H1 (cell line): ENCODE measurements around the gene ZNF561. TPM values are rescaled to one million over a fixed set of nuclear protein-coding genes. Genes with fewer than 3 reads are reported as not detected.

Experiments
- CTCF ChIA-PET: fragments of 300-600 bp; sonication (Branson Sonifier 250); formaldehyde crosslinking; loops from one replicate; lab custom pipeline; 2021; ENCODE audit not compliant: partially characterized antibody; lab: Charles Lee
- POLR2A ChIA-PET: fragments of 300-600 bp; sonication (Branson Sonifier 250); formaldehyde crosslinking; loops from one replicate; lab custom pipeline; 2021; ENCODE audit warnings: inconsistent platforms; ENCODE audit not compliant: partially characterized antibody; lab: Charles Lee
- DNase-seq, 2 experiments: peaks; one replicate each; pipeline versions ENCODE4 v3.0.0 to v3.0.0-alpha.2; 2010 to 2022; ENCODE audit warnings: low spot score in 2 of 2, low read depth in 1 of 2, mixed read lengths in 1 of 2
- FAIRE-seq: peaks from 2 replicates; lab custom pipeline; 2011; peaks lifted over from hg19 to GRCh38; lab: Jason Lieb, UNC
- H2AFZ ChIP-seq: 2 replicates; pipeline ENCODE4 v1.8.1; 2012; ENCODE audit warnings: low read length, inconsistent platforms
- H2AK5ac ChIP-seq: 2 replicates; pipeline ENCODE4 v1.6.1; 2013; ENCODE audit warnings: low read depth, low read length
- H2BK120ac ChIP-seq: replicated peaks from 2 replicates; pipeline ENCODE3; 2013; ENCODE audit warnings: low read depth, low read length, inconsistent platforms
- H2BK12ac ChIP-seq: 2 replicates; pipeline ENCODE4 v1.6.1; 2013; ENCODE audit warnings: low read depth, low read length
- H2BK15ac ChIP-seq: 2 replicates; pipeline ENCODE4 v1.6.1; 2013; ENCODE audit warnings: low read length
- H2BK20ac ChIP-seq: 2 replicates; pipeline ENCODE4 v1.6.1; 2013; ENCODE audit warnings: low read length
- H2BK5ac ChIP-seq: 2 replicates; pipeline ENCODE4 v1.6.1; 2013; ENCODE audit warnings: low read depth, low read length
- H3K14ac ChIP-seq: 2 replicates; pipeline ENCODE4 v1.6.1; 2013; ENCODE audit warnings: inconsistent platforms; ENCODE audit not compliant: insufficient read length
- H3K18ac ChIP-seq: 2 replicates; pipeline ENCODE4 v1.6.1; 2013; ENCODE audit warnings: low read length; ENCODE audit errors: extremely low read depth
- H3K23ac ChIP-seq: 2 replicates; pipeline ENCODE4 v1.6.1; 2013; ENCODE audit warnings: inconsistent platforms; ENCODE audit not compliant: insufficient read length
- H3K23me2 ChIP-seq: 2 replicates; pipeline ENCODE4 v1.6.1; 2013; ENCODE audit warnings: low read depth, low read length
- H3K27ac ChIP-seq: 2 replicates; pipeline ENCODE4 v1.6.1; 2011; ENCODE audit warnings: low read depth, low read length, inconsistent platforms
- H3K27me3 ChIP-seq, 4 experiments: replicated peaks in 1 of 4; 1 replicate in 1 of 4; 2 replicates in 3 of 4; pipeline versions ENCODE4 v1.6.1 to v1.8.1; 2011 to 2013; ENCODE audit warnings: low read length in 3 of 4, mild to moderate bottlenecking in 3 of 4, inconsistent platforms in 2 of 4, mixed read lengths in 2 of 4, moderate library complexity in 1 of 4; ENCODE audit not compliant: control insufficient read depth in 3 of 4, insufficient read depth in 3 of 4; ENCODE audit errors: extremely low read depth in 1 of 4
- H3K36me3 ChIP-seq, 4 experiments: 2 replicates each; pipeline versions ENCODE4 v1.6.1 to v1.8.1; 2011 to 2013; ENCODE audit warnings: mild to moderate bottlenecking in 4 of 4, low read length in 3 of 4, moderate library complexity in 2 of 4, control low read depth in 1 of 4, inconsistent platforms in 1 of 4; ENCODE audit not compliant: insufficient read depth in 4 of 4, control insufficient read depth in 2 of 4
- H3K4ac ChIP-seq: replicated peaks from 2 replicates; pipeline ENCODE3; 2013; ENCODE audit warnings: low read length, low read depth, mixed read lengths, inconsistent platforms; ENCODE audit not compliant: insufficient read length
- H3K4me1 ChIP-seq, 4 experiments: replicated peaks in 1 of 4; 1 replicate in 1 of 4; 2 replicates in 3 of 4; pipeline versions ENCODE4 v1.6.1 to v1.8.1; 2011 to 2013; ENCODE audit warnings: low read length in 3 of 4, inconsistent platforms in 2 of 4, mixed read lengths in 1 of 4; ENCODE audit not compliant: insufficient read depth in 4 of 4, control insufficient read depth in 3 of 4
- H3K4me2 ChIP-seq, 2 experiments: 2 replicates each; pipeline versions ENCODE4 v1.6.1 to v1.8.1; 2011 to 2013; ENCODE audit warnings: low read depth in 2 of 2, low read length in 2 of 2, control low read depth in 1 of 2, inconsistent platforms in 1 of 2, mild to moderate bottlenecking in 1 of 2; ENCODE audit not compliant: insufficient read depth in 1 of 2
- H3K4me3 ChIP-seq, 4 experiments: fragments of 200-600, 300-600 bp in 1 of 4; sonication (generic), shearing (Covaris generic), sonication (Bioruptor Twin) in 1 of 4; 2 replicates each; pipeline versions ENCODE4 v1.5.1 to v1.8.1; 2011 to 2016; ENCODE audit warnings: low read length in 4 of 4, low read depth in 3 of 4, control low read depth in 2 of 4, inconsistent platforms in 2 of 4, mild to moderate bottlenecking in 2 of 4, mixed read lengths in 1 of 4, moderate library complexity in 1 of 4; ENCODE audit not compliant: insufficient read depth in 2 of 4; ENCODE audit errors: extremely low read depth in 1 of 4
- H3K56ac ChIP-seq: replicated peaks from 2 replicates; pipeline ENCODE3; 2013; ENCODE audit warnings: low read depth, mild to moderate bottlenecking, mixed read lengths, low read length, inconsistent platforms; ENCODE audit not compliant: insufficient read length
- H3K79me1 ChIP-seq: 2 replicates; pipeline ENCODE4 v1.6.1; 2013; ENCODE audit warnings: low read depth, low read length, control low read depth
- H3K79me2 ChIP-seq, 2 experiments: 2 replicates each; pipeline versions ENCODE4 v1.6.1 to v1.8.1; 2012 to 2013; ENCODE audit warnings: low read length in 2 of 2, mild to moderate bottlenecking in 2 of 2, inconsistent platforms in 1 of 2; ENCODE audit not compliant: insufficient read depth in 2 of 2, control insufficient read depth in 1 of 2
- H3K9ac ChIP-seq, 4 experiments: replicated peaks in 1 of 4; 1 replicate in 1 of 4; 2 replicates in 3 of 4; pipeline versions ENCODE4 v1.6.1 to v1.8.1; 2011 to 2013; ENCODE audit warnings: low read depth in 3 of 4, low read length in 3 of 4, control low read depth in 2 of 4, mild to moderate bottlenecking in 2 of 4, moderate library complexity in 2 of 4, inconsistent platforms in 1 of 4; ENCODE audit errors: extremely low read depth in 1 of 4
- H3K9me3 ChIP-seq, 2 experiments: 2 replicates each; pipeline versions ENCODE4 v1.6.1 to v1.8.1; 2012 to 2013; ENCODE audit warnings: mild to moderate bottlenecking in 2 of 2, moderate library complexity in 2 of 2, control low read depth in 1 of 2, inconsistent platforms in 1 of 2, low read depth in 1 of 2, low read length in 1 of 2, mixed read lengths in 1 of 2; ENCODE audit not compliant: insufficient read depth in 2 of 2
- H4K20me1 ChIP-seq, 2 experiments: replicated peaks in 1 of 2; 2 replicates each; pipeline versions ENCODE3 to v1.8.1; 2011 to 2013; ENCODE audit warnings: inconsistent platforms in 2 of 2, low read length in 2 of 2, mild to moderate bottlenecking in 1 of 2; ENCODE audit not compliant: insufficient read depth in 2 of 2, control insufficient read depth in 1 of 2
- H4K5ac ChIP-seq: 2 replicates; pipeline ENCODE4 v1.6.1; 2013; ENCODE audit warnings: low read length, low read depth, mixed read lengths, inconsistent platforms; ENCODE audit not compliant: insufficient read length
- H4K8ac ChIP-seq: 2 replicates; pipeline ENCODE4 v1.8.0; 2013; ENCODE audit warnings: mild to moderate bottlenecking, moderate library complexity, low read length, inconsistent platforms; ENCODE audit not compliant: insufficient read depth; ENCODE audit errors: extremely low read depth
- H4K91ac ChIP-seq: replicated peaks from 2 replicates; pipeline ENCODE3; 2013; ENCODE audit warnings: low read length, mixed read lengths, inconsistent platforms; ENCODE audit not compliant: insufficient read length
- BCL11A ChIP-seq, 2 experiments: IDR thresholded peaks; one replicate each; pipeline ENCODE4 v1.6.1; 2011; ENCODE audit warnings: low read depth in 2 of 2, low read length in 2 of 2, mild to moderate bottlenecking in 2 of 2
- MAX ChIP-seq: IDR thresholded peaks from 2 replicates; pipeline ENCODE4 v1.6.1; 2012; ENCODE audit warnings: inconsistent platforms
- PHF8 ChIP-seq: fragments of 200-600 bp; sonication (generic); conservative IDR thresholded peaks from 2 replicates; pipeline ENCODE4 v1.7.1; 2012; ENCODE audit warnings: low read depth, mild to moderate bottlenecking, inconsistent platforms, low read length, moderate library complexity
- SIX5 ChIP-seq: IDR thresholded peaks from 2 replicates; pipeline ENCODE4 v1.6.1; 2011; ENCODE audit warnings: mild to moderate bottlenecking, low read depth, low read length
- SUZ12 ChIP-seq: fragments of 200-600 bp; sonication (generic); IDR thresholded peaks from 2 replicates; pipeline ENCODE4 v1.6.1; 2012; ENCODE audit warnings: mild to moderate bottlenecking, inconsistent platforms, low read length, moderate library complexity, mixed read lengths
- YY1 ChIP-seq: IDR thresholded peaks from 2 replicates; pipeline ENCODE4 v1.6.1; 2011; ENCODE audit warnings: low read depth, mild to moderate bottlenecking, low read length
- WGBS, 2 experiments: shearing (Covaris generic) in 1 of 2; methylation state at CpG; one replicate each; pipeline versions ENCODE4 v1.1.6 to v1.1.7; 2013 to 2015; ENCODE audit warnings: low lambda C conversion rate in 2 of 2, mixed read lengths in 2 of 2, inconsistent platforms in 1 of 2, low coverage in 1 of 2, missing lambda C conversion rate in 1 of 2; ENCODE audit not compliant: insufficient replicate concordance in 2 of 2, insufficient coverage in 1 of 2, insufficient read length in 1 of 2; ENCODE audit errors: extremely low coverage in 1 of 2, missing lambda C conversion rate in 1 of 2; 5-methylcytosine and 5-hydroxymethylcytosine counted together
- polyA plus RNA-seq, 7 experiments: library from polyadenylated mRNA; depleted of rRNA in 3 of 7; stranded (reverse) in 5 of 7; unstranded in 2 of 7; fragments of >200 nt in 5 of 7; fragments of 200-250 nt in 2 of 7; gene quantifications; 1 replicate in 5 of 7; 2 replicates in 1 of 7; 4 replicates in 1 of 7; pipeline versions ENCODE4 v1.2.1 to v1.2.3, GENCODE V29; 2011 to 2013; ENCODE audit warnings: missing spikeins in 2 of 7, mixed read lengths in 2 of 7
- total RNA-seq: library from RNA; stranded (reverse); fragmentation: NEBNext Ultra II Directional; extraction: Animal tissue kit (Norgen Biotek cat#: 25700); gene quantifications from 2 replicates; pipeline ENCODE4 v1.2.1, GENCODE V29; 2021

Gene ZNF561
- total and polyA plus RNA-seq, 2 of the 8 experiments (the other 6 are each of a cell fraction or from before 2014, with no cell fraction given): 28.6 to 64.7 TPM

- Histone ChIP-seq H4K8ac (no peak overlapping the region), H3K9me3 (peaks cover 18 to 20% of the 10 kb centered on the region in 2 experiments), H3K23me2 (no peaks in the 10 kb centered on the region; the same call in 1 of the 2 replicates), H3K4me2 (no peak overlapping the region), H2BK12ac (no peak overlapping the region), H3K4me1 (no peaks in the 10 kb centered on the region; a peak in 1 of 7 replicates), H3K27ac (no peak overlapping the region), H3K36me3 (peaks cover 0 to 38% (median 12%) of the 10 kb centered on the region in 4 experiments; a peak in 6 of 8 replicates), H3K79me1 (no peaks in the 10 kb centered on the region), H2AK5ac (no peak overlapping the region), H4K91ac (no peak overlapping the region), H3K27me3 (no peaks in the 10 kb centered on the region), H3K4me3 (no peak overlapping the region), H2AFZ (no peak overlapping the region), H3K4ac (no peak overlapping the region), H3K56ac (no peak overlapping the region), H3K79me2 (no peaks in the 10 kb centered on the region), H3K23ac (no peak overlapping the region), H3K18ac (no peak overlapping the region), H2BK5ac (no peak overlapping the region), H4K20me1 (no peaks in the 10 kb centered on the region), H4K5ac (no peak overlapping the region), H2BK20ac (no peak overlapping the region), H2BK120ac (no peak overlapping the region), H3K9ac (no peak overlapping the region), H2BK15ac (no peak overlapping the region), H3K14ac (no peak overlapping the region)
- ChIA-PET CTCF (interaction anchor here (0.9 kb wide), 1 partner anchor 148 kb away, joined by 3 read pairs; no protein-coding TSS in a partner anchor), POLR2A (no interaction called here)
- WGBS, 2 experiments: 95% methylated on average over 6 of the region's 6 CpGs; no CpG with 5 or more reads in 1 of the 2 experiments
- FAIRE-seq (no peak), DNase-seq (no peak)
- TF ChIP-seq MAX (no peak), SIX5 (no peak), BCL11A (IDR thresholded peaks at IDR 0.05; ENCODE audit: low read depth in 2 of 2, low read length in 2 of 2) (no peak), SUZ12 (no peak), PHF8 (no peak), YY1 (no peak)
Measured at GRCh38 chr19:9641810-9642209, 20.8 kb upstream of the ZNF561 start.
